Ovary (tissue), 3 donors: ENCODE results near the gene JADE3.

ENCODE experiments used
- POLR2A ChIP-seq: fragments of 450-650 bp; IDR thresholded peaks from one replicate; pipeline ENCODE4 v1.6.1; 2017; ENCODE audit warnings: antibody characterized with exemption, mild to moderate bottlenecking, moderate library complexity
- TF ChIP-seq, protein P1 (sequence below), 3 donors: fragments of 450-650 bp in 2 of 3; fragments of 200-600 bp in 1 of 3; IDR thresholded peaks; one replicate each; pipeline versions ENCODE4 v1.5.1 to v1.8.0; 2016 to 2022; ENCODE audit warnings: antibody characterized with exemption in 3 of 3, mild to moderate bottlenecking in 1 of 3
- donor health status: DM: no; HTN: no; CAD: no.

DNA sequence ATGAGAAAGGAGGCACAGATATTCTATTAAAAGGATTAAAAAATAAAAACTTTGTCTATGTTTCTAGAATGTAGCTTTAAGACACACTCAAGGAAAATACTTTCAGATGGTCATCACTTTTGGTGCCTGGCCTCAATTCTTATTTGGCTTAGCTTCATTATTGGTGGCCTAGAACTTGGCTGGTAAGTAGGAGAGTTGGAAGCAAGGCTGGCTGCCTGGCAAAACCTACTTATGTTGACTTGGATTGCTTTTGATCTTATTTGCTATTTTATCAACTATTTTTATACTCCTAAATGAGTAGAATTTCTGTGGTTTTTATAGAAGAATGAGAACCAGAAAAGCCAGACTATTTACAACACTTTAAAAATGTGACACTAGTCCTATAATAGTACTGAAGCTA is 35.3 kb upstream of the JADE3 start:
- TF ChIP-seq, protein P1, sequence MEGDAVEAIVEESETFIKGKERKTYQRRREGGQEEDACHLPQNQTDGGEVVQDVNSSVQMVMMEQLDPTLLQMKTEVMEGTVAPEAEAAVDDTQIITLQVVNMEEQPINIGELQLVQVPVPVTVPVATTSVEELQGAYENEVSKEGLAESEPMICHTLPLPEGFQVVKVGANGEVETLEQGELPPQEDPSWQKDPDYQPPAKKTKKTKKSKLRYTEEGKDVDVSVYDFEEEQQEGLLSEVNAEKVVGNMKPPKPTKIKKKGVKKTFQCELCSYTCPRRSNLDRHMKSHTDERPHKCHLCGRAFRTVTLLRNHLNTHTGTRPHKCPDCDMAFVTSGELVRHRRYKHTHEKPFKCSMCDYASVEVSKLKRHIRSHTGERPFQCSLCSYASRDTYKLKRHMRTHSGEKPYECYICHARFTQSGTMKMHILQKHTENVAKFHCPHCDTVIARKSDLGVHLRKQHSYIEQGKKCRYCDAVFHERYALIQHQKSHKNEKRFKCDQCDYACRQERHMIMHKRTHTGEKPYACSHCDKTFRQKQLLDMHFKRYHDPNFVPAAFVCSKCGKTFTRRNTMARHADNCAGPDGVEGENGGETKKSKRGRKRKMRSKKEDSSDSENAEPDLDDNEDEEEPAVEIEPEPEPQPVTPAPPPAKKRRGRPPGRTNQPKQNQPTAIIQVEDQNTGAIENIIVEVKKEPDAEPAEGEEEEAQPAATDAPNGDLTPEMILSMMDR (IDR thresholded peaks at IDR 0.05), result no peak
- no peak for TF ChIP-seq POLR2A
